Stimulated activated CD4-positive, alpha-beta T cell treated with anti-CD3 and anti-CD28 coated beads, Interleukin-4, amount 100 ng/mL, for 48 hours (primary cell): ENCODE data around the gene ZNF433.
A peak's percentile ranks its signal among the peaks of the same experiment; 100 is the strongest.

Experiments
- DNase-seq, 2 donors: peaks; one replicate each; pipeline ENCODE4 v3.0.0-alpha.2; 2020; ENCODE audit warnings: low read depth in 2 of 2

Gene ZNF433

GRCh38 chr19:11989112-11989456, 46.4 kb downstream of the ZNF433 start:
- DNase-seq = no peak

GRCh38 chr19:11987405-11988281, 47.8 kb downstream of the ZNF433 start:
- peak; percentile 94 for DNase-seq

GRCh38 chr19:11986754-11987153, 48.7 kb downstream of the ZNF433 start:
- no peak for DNase-seq

GRCh38 chr19:11984986-11985385, 50.5 kb downstream of the ZNF433 start:
- no peak for DNase-seq

GRCh38 chr19:11982526-11982925, 53.0 kb downstream of the ZNF433 start:
- no peak for DNase-seq

GRCh38 chr19:11979527-11979926, 56.0 kb downstream of the ZNF433 start:
- DNase-seq = no peak

GRCh38 chr19:11978492-11979100, 56.9 kb downstream of the ZNF433 start:
- no peak for DNase-seq

- DNase-seq = no peak
These were observed 62.3 kb downstream of the ZNF433 start for GRCh38 chr19:11973019-11973810.

- DNase-seq = no peak
These were observed 64.4 kb downstream of the ZNF433 start for GRCh38 chr19:11971041-11971440.

GRCh38 chr19:11970174-11970573, 65.3 kb downstream of the ZNF433 start:
- no peak for DNase-seq

GRCh38 chr19:11964858-11965645, 70.4 kb downstream of the ZNF433 start, which contains the start of gene ZNF763:
TSS of gene ZNF763 (plus strand) at chr19:11965040. CDS start at chr19:11965209, 169 bp downstream.
- peak; percentile 84 for DNase-seq
